IMR-90 (cell line): ENCODE data around the gene RIC8B. TPM values are rescaled to one million over a fixed set of nuclear protein-coding genes. Genes with fewer than 3 reads are reported as not detected.

Source experiments
- ATAC-seq: fragments of 200-7000 bp; cut with Tn5 transposase; 2 replicates; pipeline ENCODE4 v1.9.1; 2020; ENCODE audit warnings: low read depth, mild to moderate bottlenecking, moderate library complexity
- BruUV-seq: library from RNA; stranded (reverse); fragments of 400-500 nt; replicated peaks from 2 replicates; lab custom pipeline; 2021; lab: Mats Ljungman, UMichigan
- CTCF ChIA-PET: fragments of 300-600 bp; formaldehyde crosslinking; extraction: SDS; loops from one replicate; lab custom pipeline; 2021; ENCODE audit warnings: antibody characterized with exemption; lab: Yijun Ruan, JAX
- POLR2A ChIA-PET: fragments of 300-600 bp; sonication (Branson Sonifier 250); formaldehyde crosslinking; loops from one replicate; lab custom pipeline; 2022; ENCODE audit warnings: antibody characterized with exemption; ENCODE audit not compliant: unreplicated experiment; lab: Charles Lee
- DNase-seq: peaks from one replicate; pipeline ENCODE4 v3.0.0; 2013
- H2AFZ ChIP-seq: replicated peaks from 2 replicates; pipeline ENCODE3; 2013; ENCODE audit warnings: low read length, mild to moderate bottlenecking; ENCODE audit not compliant: poor library complexity
- H2AK5ac ChIP-seq: 2 replicates; pipeline ENCODE4 v1.6.1; 2013; ENCODE audit warnings: low read depth, low read length, inconsistent platforms
- H2AK9ac ChIP-seq: replicated peaks from 2 replicates; pipeline ENCODE3; 2013; ENCODE audit warnings: mild to moderate bottlenecking, low read depth, low read length, moderate library complexity; ENCODE audit not compliant: poor library complexity
- H2BK120ac ChIP-seq: 2 replicates; pipeline ENCODE4 v1.6.1; 2013; ENCODE audit warnings: low read depth, low read length, inconsistent platforms
- H2BK15ac ChIP-seq: 3 replicates; pipeline ENCODE4 v1.6.1; 2013; ENCODE audit warnings: low read depth, low read length, inconsistent platforms
- H2BK20ac ChIP-seq: 2 replicates; pipeline ENCODE4 v1.6.1; 2013; ENCODE audit warnings: low read depth, mild to moderate bottlenecking, inconsistent platforms, low read length, moderate library complexity
- H2BK5ac ChIP-seq: 2 replicates; pipeline ENCODE4 v1.6.1; 2013; ENCODE audit warnings: mild to moderate bottlenecking, low read depth, low read length, inconsistent platforms; ENCODE audit not compliant: poor library complexity, severe bottlenecking
- H3K14ac ChIP-seq: replicated peaks from 2 replicates; pipeline ENCODE4 v1.6.1; 2013; ENCODE audit warnings: low read depth, low read length, inconsistent platforms
- H3K18ac ChIP-seq: 2 replicates; pipeline ENCODE4 v1.6.1; 2013; ENCODE audit warnings: low read depth, low read length, control low read depth
- H3K23ac ChIP-seq: 2 replicates; pipeline ENCODE4 v1.6.1; 2013; ENCODE audit warnings: low read depth, low read length, inconsistent platforms
- H3K27ac ChIP-seq: 2 replicates; pipeline ENCODE4 v1.5.1; 2013; ENCODE audit warnings: mild to moderate bottlenecking, control low read depth, low read length; ENCODE audit not compliant: insufficient read depth
- H3K27me3 ChIP-seq: 2 replicates; pipeline ENCODE4 v1.6.1; 2013; ENCODE audit warnings: low read length; ENCODE audit not compliant: control insufficient read depth, insufficient read depth
- H3K36me3 ChIP-seq: 2 replicates; pipeline ENCODE4 v1.6.1; 2013; ENCODE audit warnings: low read length, mixed read lengths; ENCODE audit not compliant: control insufficient read depth, insufficient read depth
- H3K4ac ChIP-seq: 2 replicates; pipeline ENCODE4 v1.6.1; 2013; ENCODE audit warnings: low read depth, low read length, inconsistent platforms
- H3K4me1 ChIP-seq: 2 replicates; pipeline ENCODE4 v1.6.1; 2013; ENCODE audit warnings: low read length, mixed read lengths; ENCODE audit not compliant: control insufficient read depth, insufficient read depth
- H3K4me2 ChIP-seq: 2 replicates; pipeline ENCODE4 v1.6.1; 2013; ENCODE audit warnings: low read depth, mild to moderate bottlenecking, control low read depth, low read length, moderate library complexity
- H3K4me3 ChIP-seq: 2 replicates; pipeline ENCODE4 v1.5.1; 2013; ENCODE audit warnings: low read depth, mild to moderate bottlenecking, control low read depth, low read length, moderate library complexity; ENCODE audit not compliant: insufficient read depth
- H3K56ac ChIP-seq: 2 replicates; pipeline ENCODE4 v1.6.1; 2013; ENCODE audit warnings: low read length, inconsistent platforms; ENCODE audit not compliant: insufficient read depth; ENCODE audit errors: extremely low read depth
- H3K79me1 ChIP-seq, 2 experiments: 2 replicates each; pipeline ENCODE4 v1.6.1; 2013; ENCODE audit warnings: low read length in 2 of 2, inconsistent platforms in 1 of 2, low read depth in 1 of 2
- H3K9ac ChIP-seq: 2 replicates; pipeline ENCODE4 v1.6.1; 2013; ENCODE audit warnings: low read depth, low read length, control low read depth
- H3K9me1 ChIP-seq: 2 replicates; pipeline ENCODE4 v1.6.1; 2013; ENCODE audit warnings: low read length, inconsistent platforms; ENCODE audit not compliant: insufficient read depth
- H3K9me3 ChIP-seq: 2 replicates; pipeline ENCODE4 v1.6.1; 2013; ENCODE audit warnings: low read length; ENCODE audit not compliant: control insufficient read depth, insufficient read depth
- H4K20me1 ChIP-seq: 2 replicates; pipeline ENCODE4 v1.6.1; 2013; ENCODE audit warnings: low read length, inconsistent platforms; ENCODE audit not compliant: insufficient read depth
- H4K5ac ChIP-seq: 2 replicates; pipeline ENCODE4 v1.6.1; 2013; ENCODE audit warnings: mild to moderate bottlenecking, low read depth, low read length, control low read depth
- H4K8ac ChIP-seq, 2 experiments: 2 replicates each; pipeline ENCODE4 v1.6.1; 2013; ENCODE audit warnings: low read depth in 2 of 2, low read length in 2 of 2, control low read depth in 1 of 2, inconsistent platforms in 1 of 2
- H4K91ac ChIP-seq: 2 replicates; pipeline ENCODE4 v1.6.1; 2013; ENCODE audit warnings: low read depth, low read length, inconsistent platforms; ENCODE audit not compliant: insufficient read depth
- BHLHE40 ChIP-seq: fragments of 150-350 bp; IDR thresholded peaks from 2 replicates; pipeline ENCODE4 v1.6.1; 2016; ENCODE audit warnings: mild to moderate bottlenecking, low read depth, low read length
- CEBPB ChIP-seq: IDR thresholded peaks from 2 replicates; pipeline ENCODE4 v1.6.1; 2012; ENCODE audit warnings: low read depth, low read length, improper control_type of control experiment
- NFE2L2 ChIP-seq: fragments of 150-350 bp; IDR thresholded peaks from 2 replicates; pipeline ENCODE4 v1.6.1; 2016; ENCODE audit warnings: low read depth, mild to moderate bottlenecking, low read length
- RCOR1 ChIP-seq: IDR thresholded peaks from 2 replicates; pipeline ENCODE4 v1.6.1; 2012; ENCODE audit warnings: mild to moderate bottlenecking, low read length, improper control_type of control experiment; ENCODE audit not compliant: insufficient replicate concordance
- WGBS, 2 experiments: methylation state at CpG; one replicate each; pipeline versions ENCODE4 v1.1.5 to v1.1.7; 2013; ENCODE audit warnings: missing lambda C conversion rate in 2 of 2; ENCODE audit not compliant: insufficient read length in 1 of 2; ENCODE audit errors: extremely low coverage in 2 of 2; 5-methylcytosine and 5-hydroxymethylcytosine counted together
- dilution Hi-C: fragments of 300-500 bp; cut with HindIII; formaldehyde crosslinking; loops from one replicate; pipeline ENCODE4 v1.14.3; 2018; ENCODE audit warnings: low sequenced_read_pairs; ENCODE audit not compliant: unreplicated experiment
- in situ Hi-C: fragments of 300-500 bp; cut with MboI; formaldehyde crosslinking; loops from 3 replicates; pipeline ENCODE4 v1.14.3; 2019; ENCODE audit warnings: low sequenced_read_pairs, inconsistent platforms, mixed read lengths
- intact Hi-C: fragments of 100-400 bp; cut with micrococcal nuclease; formaldehyde crosslinking; loops from 2 replicates; pipeline ENCODE4 v1.10.0; 2022
- polyA plus RNA-seq, 3 experiments: library from polyadenylated mRNA; depleted of rRNA; stranded (reverse); fragments of >200 nt; gene quantifications; 2 replicates each; pipeline ENCODE4 v1.2.3, GENCODE V29; 2012; ENCODE audit warnings: low replicate concordance in 1 of 3
- total RNA-seq: library from RNA; depleted of rRNA; stranded (reverse); fragments of >200 nt; gene quantifications from 2 replicates; pipeline ENCODE4 v1.2.3, GENCODE V29; 2012
- TF ChIP-seq, protein P1 (sequence below): conservative IDR thresholded peaks from 2 replicates; pipeline ENCODE4 v1.5.1; 2012; ENCODE audit warnings: mild to moderate bottlenecking, low read depth, low read length, improper control_type of control experiment
- TF ChIP-seq, protein P2 (sequence below): fragments of 150-350 bp; IDR thresholded peaks from 2 replicates; pipeline ENCODE4 v1.6.1; 2016; ENCODE audit warnings: low read depth, mild to moderate bottlenecking, low read length, moderate library complexity, borderline replicate concordance

Gene RIC8B
- total and polyA plus RNA-seq, 2 of the 4 experiments (the other 2 are of a cell fraction) = 5.5 to 19.5 TPM

DNA sequence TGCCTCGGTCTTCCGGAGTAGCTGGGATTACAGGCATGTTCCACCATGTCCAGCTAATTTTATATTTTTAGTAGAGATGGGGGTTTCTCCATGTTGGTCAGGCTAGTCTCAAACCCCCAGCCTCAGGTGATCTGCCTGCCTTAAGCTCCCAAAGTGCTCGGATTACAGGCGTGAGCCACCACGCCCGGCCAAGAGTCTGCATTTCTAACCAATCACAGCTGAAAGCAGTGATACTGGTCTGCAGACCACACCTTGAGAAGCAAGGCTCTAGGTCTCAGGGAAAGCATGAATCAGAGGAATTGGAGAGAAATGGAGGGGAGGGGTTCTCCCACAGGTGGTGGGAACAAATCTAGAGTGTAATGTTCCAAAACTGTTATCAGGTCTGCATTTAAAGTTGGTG lies 126.1 kb downstream of the RIC8B start:
- intact Hi-C loops = no loop called here
- Histone ChIP-seq H2AK9ac (no peak overlapping the region), H2BK20ac (no peak overlapping the region), H3K56ac (no peak overlapping the region), H3K4me1 (no peaks in the 10 kb centered on the region), H4K20me1 (no peaks in the 10 kb centered on the region), H4K8ac (no peak overlapping the region), H3K36me3 (no peaks in the 10 kb centered on the region), H3K14ac (no peak overlapping the region), H3K4me3 (no peak overlapping the region), H4K5ac (no peak overlapping the region), H3K4me2 (no peak overlapping the region), H2BK120ac (no peak overlapping the region), H3K23ac (no peak overlapping the region), H3K18ac (no peak overlapping the region), H2AFZ (no peak overlapping the region), H3K27me3 (peaks cover 11% of the 10 kb centered on the region; the same call in 1 of the 2 replicates), H3K9me1 (no peaks in the 10 kb centered on the region), H3K27ac (no peak overlapping the region), H4K91ac (no peak overlapping the region), H2BK5ac (no peak overlapping the region), H2BK15ac (no peak overlapping the region), H3K4ac (no peak overlapping the region), H3K79me1 (no peaks in the 10 kb centered on the region), H3K9ac (no peak overlapping the region), H3K9me3 (no peaks in the 10 kb centered on the region; the same call in 1 of the 2 replicates), H2AK5ac (no peak overlapping the region)
- TF ChIP-seq BHLHE40 = no peak
- TF ChIP-seq CEBPB = no peak
- no peak for TF ChIP-seq NFE2L2
- TF ChIP-seq, protein P1, sequence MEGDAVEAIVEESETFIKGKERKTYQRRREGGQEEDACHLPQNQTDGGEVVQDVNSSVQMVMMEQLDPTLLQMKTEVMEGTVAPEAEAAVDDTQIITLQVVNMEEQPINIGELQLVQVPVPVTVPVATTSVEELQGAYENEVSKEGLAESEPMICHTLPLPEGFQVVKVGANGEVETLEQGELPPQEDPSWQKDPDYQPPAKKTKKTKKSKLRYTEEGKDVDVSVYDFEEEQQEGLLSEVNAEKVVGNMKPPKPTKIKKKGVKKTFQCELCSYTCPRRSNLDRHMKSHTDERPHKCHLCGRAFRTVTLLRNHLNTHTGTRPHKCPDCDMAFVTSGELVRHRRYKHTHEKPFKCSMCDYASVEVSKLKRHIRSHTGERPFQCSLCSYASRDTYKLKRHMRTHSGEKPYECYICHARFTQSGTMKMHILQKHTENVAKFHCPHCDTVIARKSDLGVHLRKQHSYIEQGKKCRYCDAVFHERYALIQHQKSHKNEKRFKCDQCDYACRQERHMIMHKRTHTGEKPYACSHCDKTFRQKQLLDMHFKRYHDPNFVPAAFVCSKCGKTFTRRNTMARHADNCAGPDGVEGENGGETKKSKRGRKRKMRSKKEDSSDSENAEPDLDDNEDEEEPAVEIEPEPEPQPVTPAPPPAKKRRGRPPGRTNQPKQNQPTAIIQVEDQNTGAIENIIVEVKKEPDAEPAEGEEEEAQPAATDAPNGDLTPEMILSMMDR = no peak
- TF ChIP-seq RCOR1 = no peak
- TF ChIP-seq, protein P2, sequence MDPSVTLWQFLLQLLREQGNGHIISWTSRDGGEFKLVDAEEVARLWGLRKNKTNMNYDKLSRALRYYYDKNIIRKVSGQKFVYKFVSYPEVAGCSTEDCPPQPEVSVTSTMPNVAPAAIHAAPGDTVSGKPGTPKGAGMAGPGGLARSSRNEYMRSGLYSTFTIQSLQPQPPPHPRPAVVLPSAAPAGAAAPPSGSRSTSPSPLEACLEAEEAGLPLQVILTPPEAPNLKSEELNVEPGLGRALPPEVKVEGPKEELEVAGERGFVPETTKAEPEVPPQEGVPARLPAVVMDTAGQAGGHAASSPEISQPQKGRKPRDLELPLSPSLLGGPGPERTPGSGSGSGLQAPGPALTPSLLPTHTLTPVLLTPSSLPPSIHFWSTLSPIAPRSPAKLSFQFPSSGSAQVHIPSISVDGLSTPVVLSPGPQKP = no peak
- WGBS, 2 experiments = no CpG with 5 or more reads among the region's 6 CpGs
- in situ Hi-C loops = no loop called here
- ATAC-seq (no peak), DNase-seq (no peak)
- dilution Hi-C loops = loop anchor here (25.0 kb wide), 1 partner anchor 513 kb away; no protein-coding TSS in a partner anchor
- BruUV-seq = no TSS peak
- ChIA-PET CTCF (no interaction called here), POLR2A (no interaction called here)
